Activated T-cell treated with anti-CD3 and anti-CD28 coated beads, Interleukin-2, amount 50 U/mL, for 4 hours (primary cell): ENCODE measurements around the gene PHYKPL. TPM values are rescaled to one million over a fixed set of nuclear protein-coding genes. Genes with fewer than 3 reads are reported as not detected.

Source experiments
- ATAC-seq, 2 donors: fragments of 200-7000 bp; cut with Tn5 transposase; one replicate each; pipeline ENCODE4 v1.10.0; 2021
- DNase-seq: peaks from one replicate; pipeline ENCODE4 v3.0.0-alpha.2; 2020
- H3K27me3 Mint-ChIP-seq: one replicate; pipeline ENCODE4 v1.8.0; 2021; ENCODE audit warnings: low read depth, mixed read lengths
- H3K36me3 Mint-ChIP-seq: one replicate; pipeline ENCODE4 v1.8.0; 2022; ENCODE audit warnings: mixed read lengths; ENCODE audit not compliant: insufficient read depth
- H3K4me1 Mint-ChIP-seq: one replicate; pipeline ENCODE4 v1.8.0; 2021; ENCODE audit warnings: low read depth, mixed read lengths
- H3K4me3 Mint-ChIP-seq: one replicate; pipeline ENCODE4 v1.8.0; 2021; ENCODE audit warnings: mild to moderate bottlenecking, moderate library complexity, mixed read lengths
- H3K9me3 Mint-ChIP-seq: one replicate; pipeline ENCODE4 v1.8.0; 2021; ENCODE audit warnings: mixed read lengths
- total RNA-seq, 3 donors: library from RNA; stranded (reverse); gene quantifications; one replicate each; pipeline ENCODE4 v1.2.1, GENCODE V29; 2021

Gene PHYKPL
- total RNA-seq, 3 donors from 2014 or later: 46.7 to 53.2 (median 49.7) TPM

- no peaks in the 10 kb centered on the region for H3K9me3 Mint-ChIP-seq
- DNase-seq: no peak
- H3K36me3 Mint-ChIP-seq: no peaks in the 10 kb centered on the region
- ATAC-seq: peak; percentile 27 to 43
- peaks cover 15% of the 10 kb centered on the region for H3K4me1 Mint-ChIP-seq
- H3K4me3 Mint-ChIP-seq: no peak overlapping the region
- peaks cover 8% of the 10 kb centered on the region for H3K27me3 Mint-ChIP-seq
These were observed 38.6 kb downstream of the PHYKPL start for GRCh38 chr5:178194026-178194425.

GRCh38 chr5:178193251-178193809 lies 39.3 kb downstream of the PHYKPL start:
- no peaks in the 10 kb centered on the region for H3K36me3 Mint-ChIP-seq
- peak in 1 of 2 donors; percentile 18 for ATAC-seq

GRCh38 chr5:178192787-178193186 lies 39.8 kb downstream of the PHYKPL start:
- H3K4me3 Mint-ChIP-seq: no peak overlapping the region
- no peaks in the 10 kb centered on the region for H3K9me3 Mint-ChIP-seq
- H3K4me1 Mint-ChIP-seq: peaks cover 15% of the 10 kb centered on the region
- H3K27me3 Mint-ChIP-seq: peaks cover 13% of the 10 kb centered on the region
- DNase-seq: no peak
- no peak for ATAC-seq
- no peaks in the 10 kb centered on the region for H3K36me3 Mint-ChIP-seq

More at GRCh38 chr5:178193251-178193809, 39.3 kb downstream of the PHYKPL start:
- no peak for DNase-seq
- H3K4me1 Mint-ChIP-seq: peaks cover 15% of the 10 kb centered on the region
- no peaks in the 10 kb centered on the region for H3K9me3 Mint-ChIP-seq
- no peak overlapping the region for H3K4me3 Mint-ChIP-seq
- peaks cover 12% of the 10 kb centered on the region for H3K27me3 Mint-ChIP-seq

- peaks cover 15% of the 10 kb centered on the region for H3K4me1 Mint-ChIP-seq
- ATAC-seq (no peak), DNase-seq (no peak)
- no peaks in the 10 kb centered on the region for H3K36me3 Mint-ChIP-seq
- peaks cover 13% of the 10 kb centered on the region for H3K27me3 Mint-ChIP-seq
- no peaks in the 10 kb centered on the region for H3K9me3 Mint-ChIP-seq
- H3K4me3 Mint-ChIP-seq: no peak overlapping the region
These were observed 40.4 kb downstream of the PHYKPL start for GRCh38 chr5:178192244-178192643.

GRCh38 chr5:178191661-178192060 lies 40.9 kb downstream of the PHYKPL start:
- DNase-seq: no peak
- H3K36me3 Mint-ChIP-seq: no peaks in the 10 kb centered on the region

GRCh38 chr5:178189433-178189832 lies 43.2 kb downstream of the PHYKPL start:
- Mint-ChIP-seq H3K36me3 (no peaks in the 10 kb centered on the region), H3K4me3 (no peak overlapping the region), H3K4me1 (peaks cover 12% of the 10 kb centered on the region), H3K9me3 (no peaks in the 10 kb centered on the region), H3K27me3 (peaks cover 13% of the 10 kb centered on the region)
- DNase-seq: no peak
- no peak for ATAC-seq

More at GRCh38 chr5:178191661-178192060, 40.9 kb downstream of the PHYKPL start:
- no peak for ATAC-seq
- H3K27me3 Mint-ChIP-seq: peaks cover 13% of the 10 kb centered on the region
- H3K4me1 Mint-ChIP-seq: peaks cover 15% of the 10 kb centered on the region
- no peaks in the 10 kb centered on the region for H3K9me3 Mint-ChIP-seq
- no peak overlapping the region for H3K4me3 Mint-ChIP-seq

- ATAC-seq: no peak
- no peaks in the 10 kb centered on the region for H3K36me3 Mint-ChIP-seq
- H3K9me3 Mint-ChIP-seq: no peaks in the 10 kb centered on the region
- H3K4me3 Mint-ChIP-seq: no peak within 1 kb of the TSS
- DNase-seq: no peak
- peaks cover 7% of the 10 kb centered on the region for H3K27me3 Mint-ChIP-seq
- H3K4me1 Mint-ChIP-seq: peaks cover 6% of the 10 kb centered on the region
These were observed 45.6 kb downstream of the PHYKPL start, which contains the start of gene GMCL2 for GRCh38 chr5:178187014-178187413. TSS of gene GMCL2 (minus strand) at chr5:178187371. CDS start at chr5:178187299, 72 bp downstream.

- peaks cover 6% of the 10 kb centered on the region for H3K27me3 Mint-ChIP-seq
- H3K36me3 Mint-ChIP-seq: no peaks in the 10 kb centered on the region
These were observed 46.2 kb downstream of the PHYKPL start for GRCh38 chr5:178186427-178186826.

GRCh38 chr5:178182158-178182876 lies 50.3 kb downstream of the PHYKPL start:
- H3K9me3 Mint-ChIP-seq: no peaks in the 10 kb centered on the region
- H3K27me3 Mint-ChIP-seq: peaks cover 2% of the 10 kb centered on the region
- H3K4me3 Mint-ChIP-seq: no peak overlapping the region
- H3K4me1 Mint-ChIP-seq: peaks cover 6% of the 10 kb centered on the region
- no peak for ATAC-seq
- no peak for DNase-seq
- no peaks in the 10 kb centered on the region for H3K36me3 Mint-ChIP-seq

More at GRCh38 chr5:178186427-178186826, 46.2 kb downstream of the PHYKPL start:
- ATAC-seq (no peak), DNase-seq (no peak)
- H3K4me1 Mint-ChIP-seq: peaks cover 6% of the 10 kb centered on the region
- H3K4me3 Mint-ChIP-seq: no peak overlapping the region
- H3K9me3 Mint-ChIP-seq: no peaks in the 10 kb centered on the region

GRCh38 chr5:178180141-178180863 lies 52.3 kb downstream of the PHYKPL start:
- Mint-ChIP-seq H3K4me1 (peaks cover 6% of the 10 kb centered on the region), H3K4me3 (no peak overlapping the region), H3K27me3 (peaks cover 3% of the 10 kb centered on the region), H3K9me3 (no peaks in the 10 kb centered on the region), H3K36me3 (no peaks in the 10 kb centered on the region)
- DNase-seq (no peak), ATAC-seq (no peak)

GRCh38 chr5:178177569-178177968 lies 55.0 kb downstream of the PHYKPL start:
- no peak for ATAC-seq
- no peak overlapping the region for H3K4me3 Mint-ChIP-seq
- no peaks in the 10 kb centered on the region for H3K36me3 Mint-ChIP-seq

GRCh38 chr5:178176791-178177190 lies 55.8 kb downstream of the PHYKPL start:
- Mint-ChIP-seq H3K27me3 (peaks cover 3% of the 10 kb centered on the region), H3K9me3 (no peaks in the 10 kb centered on the region), H3K4me1 (no peaks in the 10 kb centered on the region), H3K4me3 (no peak overlapping the region), H3K36me3 (no peaks in the 10 kb centered on the region)
- ATAC-seq: no peak
- no peak for DNase-seq

More at GRCh38 chr5:178177569-178177968, 55.0 kb downstream of the PHYKPL start:
- no peaks in the 10 kb centered on the region for H3K9me3 Mint-ChIP-seq
- peaks cover 3% of the 10 kb centered on the region for H3K27me3 Mint-ChIP-seq
- H3K4me1 Mint-ChIP-seq: peaks cover 6% of the 10 kb centered on the region
- DNase-seq: no peak

- DNase-seq: no peak
- no peak for ATAC-seq
- no peaks in the 10 kb centered on the region for H3K9me3 Mint-ChIP-seq
- H3K4me1 Mint-ChIP-seq: no peaks in the 10 kb centered on the region
- H3K4me3 Mint-ChIP-seq: no peak overlapping the region
- no peaks in the 10 kb centered on the region for H3K36me3 Mint-ChIP-seq
- peaks cover 2% of the 10 kb centered on the region for H3K27me3 Mint-ChIP-seq
These were observed 58.1 kb downstream of the PHYKPL start for GRCh38 chr5:178174456-178174855.

GRCh38 chr5:178170455-178170854 lies 62.1 kb downstream of the PHYKPL start:
- DNase-seq: no peak
- Mint-ChIP-seq H3K4me3 (no peak overlapping the region), H3K4me1 (no peaks in the 10 kb centered on the region), H3K9me3 (no peaks in the 10 kb centered on the region), H3K27me3 (no peaks in the 10 kb centered on the region), H3K36me3 (no peaks in the 10 kb centered on the region)
- no peak for ATAC-seq
